SJSA1 (cell line): ENCODE measurements around the gene RARRES1. TPM values are rescaled to one million over a fixed set of nuclear protein-coding genes. Genes with fewer than 3 reads are reported as not detected.

Source experiments
- DNase-seq, 2 experiments: peaks; one replicate each; pipeline ENCODE4 v3.0.0-alpha.2; 2015 to 2020; ENCODE audit warnings: low spot score in 2 of 2, low read depth in 1 of 2
- H3K27ac ChIP-seq: fragments of 250-450 bp; sonication (Bioruptor Pico); 2 replicates; pipeline ENCODE4 v1.5.1; 2020; ENCODE audit warnings: mild to moderate bottlenecking, moderate library complexity
- H3K27me3 ChIP-seq: fragments of 250-450 bp; sonication (Bioruptor Pico); replicated peaks from 2 replicates; pipeline ENCODE4 v1.5.1; 2020; ENCODE audit warnings: mild to moderate bottlenecking, moderate library complexity
- H3K36me3 ChIP-seq: fragments of 250-450 bp; sonication (Bioruptor Pico); 2 replicates; pipeline ENCODE4 v1.5.1; 2020; ENCODE audit warnings: mild to moderate bottlenecking
- H3K4me1 ChIP-seq: fragments of 250-450 bp; sonication (Bioruptor Pico); replicated peaks from 2 replicates; pipeline ENCODE4 v1.6.1; 2021; ENCODE audit warnings: mild to moderate bottlenecking
- H3K4me3 ChIP-seq: fragments of 250-450 bp; sonication (Bioruptor Pico); 2 replicates; pipeline ENCODE4 v1.5.1; 2020; ENCODE audit warnings: mild to moderate bottlenecking
- H3K9me3 ChIP-seq: fragments of 250-450 bp; sonication (Bioruptor Pico); replicated peaks from 2 replicates; pipeline ENCODE4 v1.5.1; 2020; ENCODE audit warnings: mild to moderate bottlenecking
- total RNA-seq: library from RNA; depleted of rRNA; stranded (reverse); fragments of >200 nt; shearing (Covaris generic); gene quantifications from 2 replicates; pipeline ENCODE4 v1.2.3, GENCODE V29; 2014; rRNA removed

RARRES1 gene
- 0.66 and 4.9 TPM in 2 replicates for total RNA-seq

GRCh38 chr3:158731938-158732855, at the start of gene RARRES1:
RARRES1 (minus strand) TSS chr3:158732457; CDS start chr3:158732415, 42 bp downstream.
- Histone ChIP-seq H3K36me3 (no peaks in the 10 kb centered on the region), H3K9me3 (no peaks in the 10 kb centered on the region), H3K27me3 (no peaks in the 10 kb centered on the region), H3K27ac (no peak within 1 kb of the TSS), H3K4me3 (peak within 1 kb of the TSS; percentile 57), H3K4me1 (peaks cover 31% of the 10 kb centered on the region)
- peak in 1 of 2 experiments; percentile 52 for DNase-seq

- H3K4me3 ChIP-seq = no peak overlapping the region
- DNase-seq = no peak
- no peak overlapping the region for H3K27ac ChIP-seq
- H3K9me3 ChIP-seq = no peaks in the 10 kb centered on the region
- no peaks in the 10 kb centered on the region for H3K27me3 ChIP-seq
- no peaks in the 10 kb centered on the region for H3K36me3 ChIP-seq
- peaks cover 42% of the 10 kb centered on the region for H3K4me1 ChIP-seq
These were observed 49.6 kb upstream of the RARRES1 start for GRCh38 chr3:158781849-158782248.

GRCh38 chr3:158781191-158781590, 48.9 kb upstream of the RARRES1 start:
- no peaks in the 10 kb centered on the region for H3K9me3 ChIP-seq
- DNase-seq = no peak
- H3K27ac ChIP-seq = no peak overlapping the region
- H3K27me3 ChIP-seq = no peaks in the 10 kb centered on the region
- H3K36me3 ChIP-seq = no peaks in the 10 kb centered on the region
- no peak overlapping the region for H3K4me3 ChIP-seq
- H3K4me1 ChIP-seq = peaks cover 42% of the 10 kb centered on the region

- H3K27ac ChIP-seq = no peak overlapping the region
- H3K9me3 ChIP-seq = no peaks in the 10 kb centered on the region
- no peaks in the 10 kb centered on the region for H3K36me3 ChIP-seq
- H3K4me1 ChIP-seq = peaks cover 47% of the 10 kb centered on the region
- DNase-seq = no peak
- H3K4me3 ChIP-seq = no peak overlapping the region
- H3K27me3 ChIP-seq = no peaks in the 10 kb centered on the region
These were observed 48.5 kb upstream of the RARRES1 start for GRCh38 chr3:158780766-158781165.

GRCh38 chr3:158777161-158777873, 45.1 kb upstream of the RARRES1 start:
- H3K4me3 ChIP-seq = no peak overlapping the region
- H3K4me1 ChIP-seq = peaks cover 36% of the 10 kb centered on the region
- no peak overlapping the region for H3K27ac ChIP-seq
- H3K9me3 ChIP-seq = no peaks in the 10 kb centered on the region
- H3K36me3 ChIP-seq = no peaks in the 10 kb centered on the region
- DNase-seq = no peak
- no peaks in the 10 kb centered on the region for H3K27me3 ChIP-seq

GRCh38 chr3:158776531-158776930, 44.3 kb upstream of the RARRES1 start:
- H3K27me3 ChIP-seq = no peaks in the 10 kb centered on the region
- H3K4me3 ChIP-seq = no peak overlapping the region
- no peaks in the 10 kb centered on the region for H3K9me3 ChIP-seq
- peaks cover 28% of the 10 kb centered on the region for H3K4me1 ChIP-seq
- no peak overlapping the region for H3K27ac ChIP-seq
- H3K36me3 ChIP-seq = no peaks in the 10 kb centered on the region
- DNase-seq = no peak

GRCh38 chr3:158775426-158776410, 43.5 kb upstream of the RARRES1 start:
- Histone ChIP-seq H3K27me3 (no peaks in the 10 kb centered on the region), H3K4me1 (peaks cover 27% of the 10 kb centered on the region), H3K4me3 (no peak overlapping the region), H3K36me3 (no peaks in the 10 kb centered on the region), H3K27ac (no peak overlapping the region), H3K9me3 (no peaks in the 10 kb centered on the region)
- DNase-seq = no peak

GRCh38 chr3:158774965-158775364, 42.7 kb upstream of the RARRES1 start:
- Histone ChIP-seq H3K27me3 (no peaks in the 10 kb centered on the region), H3K4me3 (no peak overlapping the region), H3K36me3 (no peaks in the 10 kb centered on the region), H3K27ac (no peak overlapping the region), H3K9me3 (no peaks in the 10 kb centered on the region), H3K4me1 (peaks cover 34% of the 10 kb centered on the region)
- DNase-seq = no peak

- no peak for DNase-seq
- H3K27me3 ChIP-seq = no peaks in the 10 kb centered on the region
- no peaks in the 10 kb centered on the region for H3K36me3 ChIP-seq
These were observed 41.9 kb upstream of the RARRES1 start for GRCh38 chr3:158773845-158774830.

GRCh38 chr3:158773166-158773565, 40.9 kb upstream of the RARRES1 start:
- no peaks in the 10 kb centered on the region for H3K36me3 ChIP-seq
- peaks cover 43% of the 10 kb centered on the region for H3K4me1 ChIP-seq
- no peak overlapping the region for H3K4me3 ChIP-seq
- no peaks in the 10 kb centered on the region for H3K9me3 ChIP-seq
- no peak for DNase-seq
- no peak overlapping the region for H3K27ac ChIP-seq
- no peaks in the 10 kb centered on the region for H3K27me3 ChIP-seq

More at GRCh38 chr3:158773845-158774830, 41.9 kb upstream of the RARRES1 start:
- Histone ChIP-seq H3K4me3 (no peak overlapping the region), H3K4me1 (peaks cover 40% of the 10 kb centered on the region), H3K27ac (no peak overlapping the region), H3K9me3 (no peaks in the 10 kb centered on the region)

GRCh38 chr3:158771982-158772381, 39.7 kb upstream of the RARRES1 start:
- DNase-seq = no peak
- Histone ChIP-seq H3K4me3 (no peak overlapping the region), H3K27me3 (no peaks in the 10 kb centered on the region), H3K4me1 (peaks cover 36% of the 10 kb centered on the region), H3K27ac (no peak overlapping the region), H3K36me3 (no peaks in the 10 kb centered on the region), H3K9me3 (no peaks in the 10 kb centered on the region)

- no peak overlapping the region for H3K27ac ChIP-seq
- H3K36me3 ChIP-seq = no peaks in the 10 kb centered on the region
- H3K4me1 ChIP-seq = peaks cover 36% of the 10 kb centered on the region
- H3K27me3 ChIP-seq = no peaks in the 10 kb centered on the region
- no peak overlapping the region for H3K4me3 ChIP-seq
- H3K9me3 ChIP-seq = no peaks in the 10 kb centered on the region
- DNase-seq = no peak
These were observed 39.3 kb upstream of the RARRES1 start for GRCh38 chr3:158771577-158771976.
